OCI-LY1 (cell line): ENCODE data around the gene LZTR1.

ENCODE experiments used
- CTCF ChIP-seq: fragments of 200-600 bp; sonication (generic), shearing (Covaris generic); IDR thresholded peaks from 2 replicates; pipeline ENCODE4 v1.5.1; 2017; ENCODE audit warnings: mild to moderate bottlenecking, antibody characterized with exemption, low read length, moderate library complexity, mixed read lengths
- EZH2 ChIP-seq: fragments of 200-600 bp; sonication (generic), shearing (Covaris generic); IDR thresholded peaks from 2 replicates; pipeline ENCODE4 v1.8.0; 2017; ENCODE audit warnings: borderline replicate concordance, mixed run types, mild to moderate bottlenecking, antibody characterized with exemption, low read length, moderate library complexity, mixed read lengths

GRCh38 chr22:20937031-20937793, 44.9 kb upstream of the LZTR1 start:
- no peak for TF ChIP-seq CTCF
- TF ChIP-seq EZH2, result no peak
